SU-DHL-6 (cell line): ENCODE measurements around the gene NRXN2.

Experiments used
- H2AFZ ChIP-seq: fragments of 200-600 bp; sonication (generic); 2 replicates; pipeline ENCODE4 v1.6.1; 2014; ENCODE audit warnings: low read depth, mild to moderate bottlenecking, moderate library complexity, mixed read lengths, antibody characterized with exemption, low read length; ENCODE audit not compliant: severe bottlenecking
- H3F3A ChIP-seq: fragments of 200-600 bp; shearing (Covaris generic); 2 replicates; pipeline ENCODE4 v1.6.0; 2016; ENCODE audit warnings: antibody characterized with exemption, mild to moderate bottlenecking; ENCODE audit not compliant: insufficient read depth
- H3K27ac ChIP-seq: fragments of 200-600 bp; sonication (generic); 2 replicates; pipeline ENCODE4 v1.5.1; 2016; ENCODE audit warnings: low read depth, mild to moderate bottlenecking, low read length, moderate library complexity, mixed read lengths
- H3K27me3 ChIP-seq: fragments of 200-600 bp; sonication (generic), shearing (Covaris generic); 2 replicates; pipeline ENCODE4 v1.6.0; 2014; ENCODE audit warnings: mild to moderate bottlenecking, low read length
- H3K36me3 ChIP-seq: fragments of 200-600 bp; sonication (generic); 2 replicates; pipeline ENCODE4 v1.6.1; 2014; ENCODE audit warnings: mild to moderate bottlenecking, low read length, mixed read lengths
- H3K4me2 ChIP-seq: fragments of 300-600, 200-600 bp; shearing (Covaris generic), sonication (generic); 2 replicates; pipeline ENCODE4 v1.6.0; 2014; ENCODE audit warnings: low read length, low read depth, mild to moderate bottlenecking; ENCODE audit not compliant: poor library complexity, severe bottlenecking
- H3K4me3 ChIP-seq: fragments of 200-600 bp; sonication (generic); 2 replicates; pipeline ENCODE4 v1.5.1; 2014; ENCODE audit warnings: antibody characterized with exemption, low read length, mild to moderate bottlenecking, mixed read lengths; ENCODE audit not compliant: insufficient read depth, poor library complexity, severe bottlenecking
- H3K79me2 ChIP-seq: fragments of 200-600 bp; sonication (generic); 2 replicates; pipeline ENCODE4 v1.6.1; 2014; ENCODE audit warnings: mild to moderate bottlenecking, low read length, moderate library complexity; ENCODE audit not compliant: insufficient read depth
- H3K9ac ChIP-seq: fragments of 200-600 bp; sonication (generic); 2 replicates; pipeline ENCODE4 v1.7.0; 2014; ENCODE audit warnings: mild to moderate bottlenecking, low read length
- H3K9me2 ChIP-seq: fragments of 200-600 bp; sonication (generic); replicated peaks from 2 replicates; pipeline ENCODE4 v1.6.1; 2014; ENCODE audit warnings: low read length; ENCODE audit not compliant: insufficient read depth
- H3K9me3 ChIP-seq: fragments of 200-600 bp; sonication (generic); 2 replicates; pipeline ENCODE4 v1.6.1; 2014; ENCODE audit warnings: low read length, mixed read lengths; ENCODE audit not compliant: insufficient read depth
- H4K20me1 ChIP-seq: fragments of 200-600 bp; sonication (generic); 2 replicates; pipeline ENCODE4 v1.6.1; 2014; ENCODE audit warnings: low read depth, mild to moderate bottlenecking, antibody characterized with exemption, low read length, moderate library complexity, mixed read lengths
- CTCF ChIP-seq: fragments of 200-600 bp; sonication (generic); IDR thresholded peaks from one replicate; pipeline ENCODE4 v1.5.1; 2017; ENCODE audit warnings: antibody characterized with exemption, mild to moderate bottlenecking, low read length, moderate library complexity; ENCODE audit not compliant: insufficient read depth, poor library complexity, severe bottlenecking
- EZH2phosphoT487 ChIP-seq: fragments of 200-600 bp; sonication (generic), shearing (Covaris generic); conservative IDR thresholded peaks from 2 replicates; pipeline ENCODE4 v1.6.1; 2018; ENCODE audit warnings: mild to moderate bottlenecking, antibody characterized with exemption, low read length, moderate library complexity, mixed read lengths

NRXN2 gene

GRCh38 chr11:64698427-64698826 lies 24.6 kb downstream of the NRXN2 start:
- Histone ChIP-seq H3K9me2 (no peaks in the 10 kb centered on the region), H2AFZ (no peak overlapping the region), H3K79me2 (no peaks in the 10 kb centered on the region), H3K36me3 (no peaks in the 10 kb centered on the region), H3K27ac (no peak overlapping the region), H3K9me3 (no peaks in the 10 kb centered on the region), H3K27me3 (no peaks in the 10 kb centered on the region), H3K4me2 (no peak overlapping the region), H3F3A (no peaks in the 10 kb centered on the region), H4K20me1 (no peaks in the 10 kb centered on the region), H3K9ac (no peak overlapping the region), H3K4me3 (no peak overlapping the region)
- no peak for TF ChIP-seq CTCF
- TF ChIP-seq EZH2phosphoT487 = no peak

- Histone ChIP-seq H2AFZ (no peak overlapping the region), H3K79me2 (no peaks in the 10 kb centered on the region), H4K20me1 (no peaks in the 10 kb centered on the region), H3K36me3 (no peaks in the 10 kb centered on the region), H3K9me2 (no peaks in the 10 kb centered on the region), H3K9ac (no peak overlapping the region), H3K27ac (no peak overlapping the region), H3K4me3 (no peak overlapping the region), H3K27me3 (no peaks in the 10 kb centered on the region), H3K9me3 (no peaks in the 10 kb centered on the region), H3K4me2 (no peak overlapping the region), H3F3A (no peaks in the 10 kb centered on the region)
- TF ChIP-seq CTCF = no peak
- no peak for TF ChIP-seq EZH2phosphoT487
These were observed 25.2 kb downstream of the NRXN2 start for GRCh38 chr11:64697663-64698375.

DNA sequence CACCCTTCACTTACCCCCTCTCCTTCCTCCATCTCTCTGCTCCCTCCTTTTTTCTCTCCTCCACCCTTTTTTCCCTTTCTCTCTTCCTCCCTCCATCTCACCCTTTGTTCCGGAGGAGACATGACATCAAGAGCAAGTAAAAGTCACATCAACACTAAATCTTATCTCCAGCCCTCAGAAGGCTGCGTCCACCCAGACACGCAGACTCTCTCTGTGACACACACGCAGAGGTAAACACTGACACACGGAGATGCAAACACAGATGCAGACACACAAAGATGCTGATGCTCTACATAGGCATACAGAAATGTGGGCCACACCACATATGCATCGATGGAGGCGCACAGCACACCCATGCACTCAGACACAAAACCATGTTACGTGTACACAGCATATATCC lies 27.0 kb downstream of the NRXN2 start:
- no peaks in the 10 kb centered on the region for H3K9me3 ChIP-seq
- H3K9ac ChIP-seq = no peak overlapping the region
- H2AFZ ChIP-seq = no peak overlapping the region
- H4K20me1 ChIP-seq = no peaks in the 10 kb centered on the region
- H3F3A ChIP-seq = no peaks in the 10 kb centered on the region
- no peak overlapping the region for H3K4me2 ChIP-seq
- no peaks in the 10 kb centered on the region for H3K79me2 ChIP-seq
- no peaks in the 10 kb centered on the region for H3K36me3 ChIP-seq
- no peaks in the 10 kb centered on the region for H3K9me2 ChIP-seq
- TF ChIP-seq CTCF = no peak
- no peak for TF ChIP-seq EZH2phosphoT487
- H3K4me3 ChIP-seq = no peak overlapping the region
- H3K27ac ChIP-seq = no peak overlapping the region
- H3K27me3 ChIP-seq = no peaks in the 10 kb centered on the region
